Forelimb muscle (tissue), 1 donor: ENCODE measurements around the gene SMARCD3. TPM values are rescaled to one million over a fixed set of nuclear protein-coding genes. Genes with fewer than 3 reads are reported as not detected.

Source experiments
- polyA plus RNA-seq: library from polyadenylated mRNA; unstranded; fragments of 120-200 nt; gene quantifications from one replicate; pipeline ENCODE4 v1.2.1, GENCODE V29; 2013; ENCODE audit not compliant: insufficient read length

The SMARCD3 gene
- polyA plus RNA-seq, 1 donor: 169 TPM

Other genes with a start within 250 kb of the SMARCD3 start
- gene ATG9B, start 224.2 kb downstream of the SMARCD3 start, polyA plus RNA-seq: 0.73 TPM
- 22.2 TPM for gene ABCB8, start 220.2 kb downstream of the SMARCD3 start, polyA plus RNA-seq
- gene ASIC3, start 200.2 kb downstream of the SMARCD3 start, polyA plus RNA-seq: 6.8 TPM
- 9.1 TPM for gene CDK5, start 190.8 kb downstream of the SMARCD3 start, polyA plus RNA-seq
- 55.9 TPM for gene SLC4A2, start 189.1 kb downstream of the SMARCD3 start, polyA plus RNA-seq
- gene FASTK, start 167.9 kb downstream of the SMARCD3 start, polyA plus RNA-seq: 67.0 TPM
- gene TMUB1, start 165.2 kb downstream of the SMARCD3 start, polyA plus RNA-seq: 41.6 TPM
- 68.3 TPM for gene AGAP3, start 162.2 kb downstream of the SMARCD3 start, polyA plus RNA-seq
- gene GBX1, start 81.0 kb downstream of the SMARCD3 start, polyA plus RNA-seq: 3.1 TPM
- gene ASB10, start 61.4 kb downstream of the SMARCD3 start, polyA plus RNA-seq: 6.2 TPM
- not detected for gene H2BK1, start 38.2 kb downstream of the SMARCD3 start, polyA plus RNA-seq
- 17.4 TPM for gene ABCF2, start 21.5 kb downstream of the SMARCD3 start, polyA plus RNA-seq
- 20.2 TPM for gene CHPF2, start 16.2 kb downstream of the SMARCD3 start, polyA plus RNA-seq
- 35.5 TPM for gene NUB1, start 93.1 kb upstream of the SMARCD3 start, polyA plus RNA-seq
- 6.6 TPM for gene WDR86, start 161.3 kb upstream of the SMARCD3 start, polyA plus RNA-seq
- not detected for gene CRYGN, start 191.4 kb upstream of the SMARCD3 start, polyA plus RNA-seq